ENCODE measurements around the gene HPS1.

The HPS1 gene

GRCh38 chr10:98463976-98464754, 17.4 kb upstream of the HPS1 start:
- DNase-seq: no peak

- DNase-seq: no peak
Observed at GRCh38 chr10:98463016-98463415, 16.3 kb upstream of the HPS1 start.

DNA sequence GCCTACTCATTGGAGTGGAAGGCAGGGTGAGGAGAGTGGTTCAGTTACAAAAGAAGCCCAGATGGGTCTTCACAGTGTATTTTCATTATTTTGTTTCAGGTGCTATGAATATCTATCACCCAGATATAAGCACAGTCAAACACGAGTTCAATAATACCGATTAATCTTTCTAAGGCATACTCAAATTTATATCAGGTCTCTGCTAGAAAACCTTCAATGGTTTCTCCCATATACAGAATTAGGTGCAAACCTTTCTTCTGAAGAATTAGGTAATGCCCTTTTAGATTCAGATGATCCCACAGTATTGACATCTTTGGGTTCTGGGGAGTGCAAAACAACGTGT, 14.7 kb upstream of the HPS1 start:
- no peak for DNase-seq

GRCh38 chr10:98460837-98461499, 14.2 kb upstream of the HPS1 start:
- DNase-seq: no peak

GRCh38 chr10:98458809-98459784, 12.4 kb upstream of the HPS1 start:
- no peak for DNase-seq

- DNase-seq: no peak
Observed at GRCh38 chr10:98457721-98458120, 11.0 kb upstream of the HPS1 start.

GRCh38 chr10:98456686-98457482, 10.1 kb upstream of the HPS1 start:
- no peak for DNase-seq

- no peak for DNase-seq
Observed at GRCh38 chr10:98456043-98456570, 9.4 kb upstream of the HPS1 start.

- DNase-seq: no peak
Observed at GRCh38 chr10:98453729-98454128, 7.0 kb upstream of the HPS1 start.

- DNase-seq: no peak
Observed at GRCh38 chr10:98450618-98451017, 3.9 kb upstream of the HPS1 start.

- DNase-seq: no peak
Observed at GRCh38 chr10:98449287-98449686, 2.6 kb upstream of the HPS1 start.

GRCh38 chr10:98446151-98446660, 529 bp downstream of the HPS1 start:
- no peak for DNase-seq

DNA sequence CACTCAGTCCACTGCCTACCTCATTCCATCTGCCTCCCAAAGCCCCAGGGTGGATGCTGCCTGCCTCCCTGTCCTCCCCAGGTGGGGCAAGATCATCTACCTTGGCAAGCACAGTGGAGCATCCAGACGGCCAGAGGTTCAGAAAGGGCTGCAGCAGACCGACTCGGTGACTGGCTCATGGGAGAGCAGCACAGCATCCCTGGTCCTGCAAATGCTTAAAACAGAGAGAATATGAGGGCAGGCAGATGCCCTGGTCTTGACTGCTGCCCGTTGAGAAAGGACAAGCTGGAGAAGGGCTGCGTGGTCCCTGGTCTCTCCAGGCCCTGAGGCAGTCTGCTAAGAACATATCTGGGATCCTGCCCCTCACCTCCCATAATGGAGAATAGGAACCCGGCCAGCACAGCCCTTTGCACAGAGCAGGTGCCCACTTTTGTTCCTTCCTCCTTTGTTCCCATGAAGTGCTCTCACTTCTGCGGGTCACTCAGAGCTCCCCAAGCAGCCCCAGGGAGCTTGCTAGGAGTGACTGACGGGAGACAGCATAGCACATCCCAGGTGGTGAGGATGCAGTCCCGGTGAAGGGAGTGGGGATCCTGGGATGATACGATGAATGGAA, 1.4 kb downstream of the HPS1 start:
- no peak for DNase-seq

DNA sequence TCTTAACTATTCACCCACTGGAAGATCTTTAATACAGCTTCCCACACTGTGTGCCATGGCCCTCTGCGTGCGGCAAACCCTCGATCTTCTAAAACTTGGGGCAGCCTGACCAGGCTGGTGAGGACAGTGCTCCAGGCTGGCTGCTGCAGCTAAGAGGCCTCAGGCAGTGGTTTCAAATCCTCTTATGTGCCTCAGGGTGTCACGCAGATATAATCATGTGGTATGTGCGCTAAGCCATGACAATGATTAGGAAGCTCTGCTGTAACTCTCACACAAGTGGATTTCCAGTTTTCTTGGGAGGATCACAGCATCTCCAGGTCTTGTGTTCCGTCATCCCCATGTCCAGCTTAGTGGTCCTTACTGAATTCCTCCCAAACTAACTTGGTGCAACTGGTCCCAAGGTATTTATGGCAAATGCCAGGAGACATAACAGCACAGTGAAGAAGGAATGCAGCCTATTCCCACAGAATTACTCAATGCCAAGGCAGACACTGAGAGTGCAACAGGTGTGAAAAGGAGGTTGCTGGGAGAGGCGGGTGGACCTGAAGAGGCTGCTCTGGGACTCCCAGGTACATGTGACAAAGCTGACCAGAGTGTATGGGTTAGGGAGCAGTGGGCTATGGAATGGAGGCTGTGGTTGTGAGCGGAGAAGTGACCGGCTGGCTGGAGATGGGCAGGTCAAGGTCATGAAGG, 2.3 kb downstream of the HPS1 start:
- no peak for DNase-seq

DNA sequence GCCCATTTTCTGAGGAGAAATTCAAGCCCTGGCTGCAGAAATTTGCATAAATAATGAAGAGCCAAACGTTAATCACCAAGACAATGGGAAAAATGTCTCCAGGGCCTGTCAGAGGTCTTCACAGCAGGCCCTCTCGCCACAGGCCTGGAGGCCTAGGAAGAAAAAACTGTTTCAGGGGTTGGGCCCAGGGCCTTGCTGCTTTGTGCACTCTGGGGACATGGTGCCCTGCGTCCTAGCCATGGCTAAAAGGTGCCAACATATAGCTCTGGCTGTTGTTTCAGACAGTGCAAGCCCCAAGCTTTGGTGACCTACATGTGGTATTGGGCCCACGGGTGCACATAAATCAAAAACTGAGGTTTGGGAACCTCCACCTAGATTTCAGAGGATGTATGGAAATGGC, 8.0 kb downstream of the HPS1 start:
- no peak for DNase-seq

DNA sequence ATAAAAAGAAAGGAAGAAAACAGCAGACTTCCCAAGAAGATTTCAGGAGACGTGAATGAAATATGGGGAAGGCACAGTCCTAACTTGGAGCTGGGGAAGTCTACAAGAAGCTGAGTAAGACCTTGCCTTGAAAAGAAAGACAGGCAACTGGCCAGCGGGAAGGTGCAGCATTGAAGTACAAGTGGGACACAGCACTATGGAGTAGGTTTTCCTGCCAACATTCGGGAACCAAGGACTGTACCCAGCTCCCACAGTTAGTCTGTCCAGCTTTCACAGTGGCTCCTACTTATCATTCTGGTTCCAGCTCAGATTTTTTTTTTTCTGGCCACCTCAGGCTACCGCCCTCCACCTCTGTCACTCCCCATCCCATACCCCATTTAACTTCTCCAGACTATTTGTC, 10.0 kb downstream of the HPS1 start:
- DNase-seq: no peak

- DNase-seq: no peak
Observed at GRCh38 chr10:98435178-98435577, 11.6 kb downstream of the HPS1 start.

DNA sequence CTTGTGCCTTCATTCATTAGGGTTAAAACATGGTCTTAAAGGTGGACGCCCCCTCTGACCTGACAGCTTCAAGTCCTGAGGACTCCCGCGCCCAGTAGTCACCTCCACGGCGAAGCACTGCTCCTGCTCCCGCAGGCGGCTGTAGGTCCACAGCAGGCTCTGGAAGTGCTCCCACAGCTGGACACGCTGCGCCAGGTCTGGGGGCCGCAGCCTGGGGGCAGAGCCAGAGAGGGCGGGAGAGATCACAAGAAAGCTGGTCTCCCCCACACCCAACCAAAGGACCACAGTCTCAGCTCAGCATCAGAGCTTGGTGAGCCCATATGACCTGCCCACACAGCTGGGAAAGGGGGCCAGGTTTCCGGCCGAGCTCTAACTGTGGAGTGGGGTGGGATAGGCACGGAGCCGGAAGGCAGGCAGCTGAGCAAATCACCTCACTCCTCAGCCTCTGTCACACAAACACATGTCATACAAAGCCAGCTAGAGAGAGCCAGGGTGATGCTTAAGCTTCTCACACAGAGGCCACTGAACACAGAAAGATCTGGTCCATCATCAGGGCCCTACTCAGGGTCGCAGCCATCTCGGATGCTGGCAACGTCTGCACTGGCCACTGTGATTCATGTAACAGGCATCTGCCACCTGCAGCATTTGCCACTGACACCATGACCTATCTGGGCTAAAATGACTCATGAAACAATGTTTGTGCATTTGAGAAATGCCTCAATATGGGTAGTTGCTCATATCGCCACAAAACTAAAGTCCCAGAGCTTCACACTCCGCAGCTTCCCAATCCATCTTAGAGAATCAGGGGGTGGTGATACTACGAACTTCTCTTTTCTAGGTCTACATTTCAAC, 12.6 kb downstream of the HPS1 start:
- DNase-seq: no peak

DNA sequence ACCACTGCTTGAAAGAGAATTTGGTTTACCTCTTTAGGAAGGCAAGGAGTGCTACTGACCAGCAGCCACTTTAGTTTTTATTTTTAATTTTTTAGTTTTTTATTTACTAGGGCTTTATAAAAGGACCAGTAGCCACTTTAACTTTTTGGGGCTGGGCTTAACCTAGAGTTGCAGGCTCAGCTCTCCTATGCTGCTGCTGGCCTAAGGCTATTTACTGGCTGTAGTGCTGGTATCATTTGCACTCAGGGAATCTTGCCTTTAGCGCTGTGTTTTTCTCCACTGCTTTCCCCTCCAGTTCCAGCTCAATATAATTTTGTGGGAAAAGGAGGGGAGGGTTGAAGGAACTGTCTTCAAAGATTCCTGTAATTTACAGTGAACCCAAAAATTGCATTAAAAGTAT, 13.4 kb downstream of the HPS1 start:
- DNase-seq: no peak

DNA sequence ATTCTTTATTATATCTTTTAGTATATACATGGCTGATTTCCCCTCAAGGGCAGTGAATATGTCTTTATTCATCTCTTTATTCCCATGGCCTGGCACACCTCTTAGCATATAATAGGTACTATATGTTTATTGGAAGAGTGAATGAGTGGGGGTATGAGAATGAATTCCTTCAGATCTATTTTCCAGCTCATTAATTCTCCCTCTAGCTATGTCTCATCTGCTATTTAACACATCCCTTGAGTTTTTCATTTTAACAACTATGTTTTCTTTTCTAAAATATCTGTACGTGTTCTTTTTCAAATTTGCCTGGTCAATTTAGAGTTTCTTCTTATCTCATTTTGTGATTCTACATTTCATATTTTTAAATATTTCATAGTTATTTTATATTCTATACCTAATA, 14.4 kb downstream of the HPS1 start:
- no peak for DNase-seq

All from NCI-H526 treated with DMSO at 0.1 percent for 48 hours (cell line).